Sciatic nerve (tissue), 2 donors: ENCODE data around the gene RGMB. TPM values are rescaled to one million over a fixed set of nuclear protein-coding genes. Genes with fewer than 3 reads are reported as not detected.

ENCODE experiments used
- ATAC-seq: fragments of 200-7000 bp; cut with Tn5 transposase; one replicate; pipeline ENCODE4 v1.9.1; 2020; ENCODE audit warnings: mild to moderate bottlenecking, moderate library complexity
- DNase-seq: peaks from one replicate; pipeline ENCODE4 v3.0.0-alpha.2; 2020; ENCODE audit warnings: low spot score
- intact Hi-C: fragments of 100-400 bp; cut with DNase I; formaldehyde crosslinking; loops from one replicate; pipeline ENCODE4 v1.14.2; 2022
- total RNA-seq: library from RNA; stranded (reverse); fragmentation: NEBNext Ultra II Directional; extraction: Animal tissue kit (Norgen Biotek cat#: 25700); gene quantifications from one replicate; pipeline ENCODE4 v1.2.1, GENCODE V29; 2021
- donor health status: DM: no; HTN: no; CAD: no.
- donor health status: DM: no; HTN: no; CAD: no.

The RGMB gene
- total RNA-seq, 1 donor from 2014 or later, result 20.2 TPM

- no peak for DNase-seq
- no peak for ATAC-seq
- intact Hi-C loops, result no loop called here
These were observed 25.4 kb downstream of the RGMB start for GRCh38 chr5:98798847-98799246.

- no peak for ATAC-seq
- intact Hi-C loops, result no loop called here
- DNase-seq, result no peak
These were observed 30.6 kb downstream of the RGMB start for GRCh38 chr5:98804066-98804465.

- ATAC-seq (no peak), DNase-seq (no peak)
- intact Hi-C loops, result no loop called here
These were observed 31.6 kb downstream of the RGMB start for GRCh38 chr5:98805070-98805469.

GRCh38 chr5:98807806-98808205, 34.3 kb downstream of the RGMB start:
- ATAC-seq (no peak), DNase-seq (no peak)
- intact Hi-C loops, result no loop called here

GRCh38 chr5:98810206-98810605, 36.7 kb downstream of the RGMB start:
- intact Hi-C loops, result no loop called here
- DNase-seq, result no peak
- ATAC-seq, result no peak

- intact Hi-C loops, result no loop called here
- DNase-seq, result no peak
- no peak for ATAC-seq
These were observed 40.3 kb downstream of the RGMB start for GRCh38 chr5:98813755-98814154.

GRCh38 chr5:98816582-98817222, 43.2 kb downstream of the RGMB start:
- intact Hi-C loops, result no loop called here
- ATAC-seq (no peak), DNase-seq (no peak)

GRCh38 chr5:98825582-98826375, 52.3 kb downstream of the RGMB start:
- intact Hi-C loops, result no loop called here
- DNase-seq (no peak), ATAC-seq (no peak)

- intact Hi-C loops, result no loop called here
- no peak for ATAC-seq
- DNase-seq, result no peak
These were observed 53.7 kb downstream of the RGMB start for GRCh38 chr5:98827161-98827560.

GRCh38 chr5:98827588-98828284, 54.3 kb downstream of the RGMB start:
- intact Hi-C loops, result no loop called here
- DNase-seq, result no peak
- no peak for ATAC-seq

GRCh38 chr5:98836175-98836574, 62.7 kb downstream of the RGMB start:
- ATAC-seq (no peak), DNase-seq (no peak)
- intact Hi-C loops, result no loop called here

- ATAC-seq (no peak), DNase-seq (no peak)
- intact Hi-C loops, result no loop called here
These were observed 66.3 kb downstream of the RGMB start for GRCh38 chr5:98839469-98840383.

GRCh38 chr5:98840946-98841345, 67.5 kb downstream of the RGMB start:
- ATAC-seq (no peak), DNase-seq (no peak)
- intact Hi-C loops, result no loop called here

- intact Hi-C loops, result no loop called here
- ATAC-seq, result no peak
- DNase-seq, result no peak
These were observed 70.0 kb downstream of the RGMB start for GRCh38 chr5:98843481-98843880.

GRCh38 chr5:98844865-98845264, 71.4 kb downstream of the RGMB start:
- DNase-seq, result no peak
- ATAC-seq, result no peak
- intact Hi-C loops, result no loop called here

- DNase-seq (no peak), ATAC-seq (no peak)
- intact Hi-C loops, result no loop called here
These were observed 72.4 kb downstream of the RGMB start for GRCh38 chr5:98845878-98846277.
